ENCODE measurements around the gene SEZ6L. TPM values are rescaled to one million over a fixed set of nuclear protein-coding genes. Genes with fewer than 3 reads are reported as not detected.

Gene SEZ6L
- total and polyA plus RNA-seq, 2 experiments from 2014 or later = 0.43 to 0.44 TPM

DNA sequence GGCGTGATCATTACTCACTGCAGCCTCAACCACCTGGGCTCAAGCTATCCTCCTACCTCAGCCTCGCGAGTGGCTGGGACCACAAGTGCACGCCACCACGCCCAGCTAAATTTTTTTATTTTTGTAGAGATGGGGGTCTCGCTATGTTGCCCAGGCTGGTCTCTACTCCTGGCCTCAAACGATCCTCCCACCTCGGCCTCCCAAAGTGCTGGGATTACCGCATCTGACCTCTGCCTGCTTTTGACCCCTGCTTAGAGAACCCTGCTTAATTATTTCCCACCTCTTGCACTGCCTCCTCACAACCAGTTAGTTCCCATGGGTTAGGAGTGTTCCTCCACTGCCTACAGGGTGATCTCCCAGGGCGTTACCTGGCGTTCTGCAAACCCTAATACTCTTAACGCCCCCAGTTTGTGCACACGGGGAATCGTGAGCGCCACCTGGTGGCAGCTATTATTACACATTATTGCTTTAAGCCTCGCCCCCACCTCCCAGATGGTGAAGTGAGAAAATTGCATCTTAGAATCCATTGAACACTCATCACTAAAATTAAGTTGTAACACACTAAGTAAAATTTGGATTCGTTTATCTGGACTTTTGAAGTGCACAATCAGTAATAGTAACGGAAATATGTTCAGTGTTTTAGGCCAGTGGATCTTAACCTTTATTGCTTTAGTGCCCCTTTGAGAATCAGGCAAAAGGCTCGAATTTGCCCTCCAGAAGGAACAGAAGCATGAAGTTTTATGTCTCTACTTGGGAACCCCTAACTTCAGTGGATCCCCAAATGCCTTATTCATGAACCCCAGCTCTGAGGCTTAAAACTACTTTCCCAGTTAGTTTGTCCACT, 198.4 kb downstream of the SEZ6L start:
- no peak for TF ChIP-seq EZH2 (IDR thresholded peaks at IDR 0.05; ENCODE audit: borderline replicate concordance)
- no peak for TF ChIP-seq EZH2phosphoT487 (IDR thresholded peaks at IDR 0.05; ENCODE audit: low read depth, severe bottlenecking, unreplicated experiment)
- TF ChIP-seq, protein P1, sequence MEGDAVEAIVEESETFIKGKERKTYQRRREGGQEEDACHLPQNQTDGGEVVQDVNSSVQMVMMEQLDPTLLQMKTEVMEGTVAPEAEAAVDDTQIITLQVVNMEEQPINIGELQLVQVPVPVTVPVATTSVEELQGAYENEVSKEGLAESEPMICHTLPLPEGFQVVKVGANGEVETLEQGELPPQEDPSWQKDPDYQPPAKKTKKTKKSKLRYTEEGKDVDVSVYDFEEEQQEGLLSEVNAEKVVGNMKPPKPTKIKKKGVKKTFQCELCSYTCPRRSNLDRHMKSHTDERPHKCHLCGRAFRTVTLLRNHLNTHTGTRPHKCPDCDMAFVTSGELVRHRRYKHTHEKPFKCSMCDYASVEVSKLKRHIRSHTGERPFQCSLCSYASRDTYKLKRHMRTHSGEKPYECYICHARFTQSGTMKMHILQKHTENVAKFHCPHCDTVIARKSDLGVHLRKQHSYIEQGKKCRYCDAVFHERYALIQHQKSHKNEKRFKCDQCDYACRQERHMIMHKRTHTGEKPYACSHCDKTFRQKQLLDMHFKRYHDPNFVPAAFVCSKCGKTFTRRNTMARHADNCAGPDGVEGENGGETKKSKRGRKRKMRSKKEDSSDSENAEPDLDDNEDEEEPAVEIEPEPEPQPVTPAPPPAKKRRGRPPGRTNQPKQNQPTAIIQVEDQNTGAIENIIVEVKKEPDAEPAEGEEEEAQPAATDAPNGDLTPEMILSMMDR (IDR thresholded peaks at IDR 0.05; ENCODE audit: poor library complexity) = peak; percentile 72
- Histone ChIP-seq H3K9me2 (replicated peaks; ENCODE audit: insufficient read depth) (no peaks in the 10 kb centered on the region), H3K27me3 (peaks cover 6% of the 10 kb centered on the region), H3K4me1 (ENCODE audit: insufficient read depth) (no peaks in the 10 kb centered on the region), H4K20me1 (ENCODE audit: insufficient read depth, poor library complexity, severe bottlenecking) (no peaks in the 10 kb centered on the region), H3K4me3 (no peak overlapping the region), H3K79me2 (no peaks in the 10 kb centered on the region), H3K9me3 (ENCODE audit: low read depth) (no peaks in the 10 kb centered on the region), H3K27ac (no peak overlapping the region), H3K4me2 (no peak overlapping the region), H2AFZ (no peak overlapping the region), H3K36me3 (replicated peaks; ENCODE audit: insufficient read depth, low read depth) (no peaks in the 10 kb centered on the region)
- WGBS (ENCODE audit: low lambda C conversion rate, missing lambda C conversion rate) = 52% methylated on average over 19 of the region's 19 CpGs
- peak; percentile 73 for DNase-seq (ENCODE audit: low spot score)

DNA sequence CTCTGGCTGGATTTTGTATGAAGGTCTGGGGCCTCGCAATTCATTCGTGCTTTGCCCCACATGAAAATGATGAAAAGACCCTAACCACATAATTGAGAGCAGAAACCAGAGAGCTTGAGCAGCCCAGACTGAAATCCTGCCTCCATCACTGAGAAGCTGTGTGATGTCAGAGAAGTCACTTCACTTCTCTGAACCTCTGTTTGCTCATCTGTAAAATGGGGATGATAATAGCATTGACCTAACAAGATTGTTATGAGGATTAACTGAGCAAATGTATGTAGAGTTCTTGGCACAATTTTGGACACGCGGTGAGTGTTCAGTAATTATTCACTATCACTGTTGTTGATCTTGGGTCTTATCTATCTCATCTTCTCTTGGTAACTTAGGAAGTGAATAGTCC, 203.6 kb downstream of the SEZ6L start:
- Histone ChIP-seq H3K4me2 (no peak overlapping the region), H3K9me2 (replicated peaks; ENCODE audit: insufficient read depth) (no peaks in the 10 kb centered on the region), H3K27me3 (no peaks in the 10 kb centered on the region), H3K9me3 (ENCODE audit: low read depth) (no peaks in the 10 kb centered on the region), H2AFZ (no peak overlapping the region), H3K36me3 (replicated peaks; ENCODE audit: insufficient read depth, low read depth) (no peaks in the 10 kb centered on the region), H3K27ac (no peak overlapping the region), H3K4me3 (no peak overlapping the region), H3K4me1 (ENCODE audit: insufficient read depth) (no peaks in the 10 kb centered on the region), H4K20me1 (ENCODE audit: insufficient read depth, poor library complexity, severe bottlenecking) (no peaks in the 10 kb centered on the region), H3K79me2 (no peaks in the 10 kb centered on the region)
- WGBS (ENCODE audit: low lambda C conversion rate, missing lambda C conversion rate) = 91% methylated on average over 4 of the region's 4 CpGs
- TF ChIP-seq EZH2phosphoT487 (IDR thresholded peaks at IDR 0.05; ENCODE audit: low read depth, severe bottlenecking, unreplicated experiment) = no peak
- no peak for TF ChIP-seq EZH2 (IDR thresholded peaks at IDR 0.05; ENCODE audit: borderline replicate concordance)
- TF ChIP-seq, protein P1 (IDR thresholded peaks at IDR 0.05; ENCODE audit: poor library complexity) = no peak
- DNase-seq (ENCODE audit: low spot score) = no peak

DNA sequence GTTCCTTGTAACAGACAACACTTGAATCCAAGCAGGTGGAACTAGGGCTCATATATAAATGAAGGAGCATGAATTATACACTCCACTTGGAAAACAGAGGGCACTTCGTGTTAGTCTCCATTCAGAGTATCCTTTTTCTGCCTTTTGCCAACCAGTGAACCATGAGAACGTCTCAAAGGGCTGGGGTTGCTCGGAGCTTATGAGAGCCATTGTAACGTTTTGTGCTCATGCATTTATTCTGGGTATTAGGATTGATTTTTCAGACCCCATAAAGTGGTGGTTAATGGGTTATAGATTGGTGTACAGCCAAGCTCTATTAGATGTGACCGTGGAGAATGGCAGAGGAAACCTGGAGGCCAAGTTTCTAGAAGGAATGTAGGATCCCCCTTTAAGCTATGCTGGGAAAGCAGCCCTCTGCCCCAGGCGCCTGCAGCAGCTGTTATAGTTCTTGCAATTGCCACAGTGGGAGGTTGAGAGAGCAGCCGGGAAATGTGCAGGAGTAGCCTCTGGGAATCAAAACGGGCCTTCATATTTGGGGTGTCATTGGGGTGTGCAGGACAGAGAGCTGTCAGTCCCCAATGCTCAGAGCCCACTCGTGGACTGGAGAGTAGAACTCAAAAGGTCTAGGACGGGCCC, 205.2 kb downstream of the SEZ6L start:
- Histone ChIP-seq H3K9me3 (ENCODE audit: low read depth) (no peaks in the 10 kb centered on the region), H3K4me2 (peak overlapping the region; percentile 2), H3K27me3 (peaks cover 7% of the 10 kb centered on the region), H3K9me2 (replicated peaks; ENCODE audit: insufficient read depth) (no peaks in the 10 kb centered on the region), H3K27ac (no peak overlapping the region), H2AFZ (no peak overlapping the region), H3K4me1 (ENCODE audit: insufficient read depth) (no peaks in the 10 kb centered on the region), H3K36me3 (replicated peaks; ENCODE audit: insufficient read depth, low read depth) (no peaks in the 10 kb centered on the region), H3K4me3 (no peak overlapping the region), H3K79me2 (no peaks in the 10 kb centered on the region), H4K20me1 (ENCODE audit: insufficient read depth, poor library complexity, severe bottlenecking) (no peaks in the 10 kb centered on the region)
- DNase-seq (ENCODE audit: low spot score) = no peak
- 57% methylated on average over 10 of the region's 10 CpGs for WGBS (ENCODE audit: low lambda C conversion rate, missing lambda C conversion rate)
- no peak for TF ChIP-seq EZH2 (IDR thresholded peaks at IDR 0.05; ENCODE audit: borderline replicate concordance)
- no peak for TF ChIP-seq EZH2phosphoT487 (IDR thresholded peaks at IDR 0.05; ENCODE audit: low read depth, severe bottlenecking, unreplicated experiment)
- TF ChIP-seq, protein P1 (IDR thresholded peaks at IDR 0.05; ENCODE audit: poor library complexity) = no peak

Measured in hepatocyte (in vitro differentiated cells).